Right lobe of liver (tissue), 6 donors: ENCODE results near the gene CD46. TPM values are rescaled to one million over a fixed set of nuclear protein-coding genes. Genes with fewer than 3 reads are reported as not detected.

Experiments used
- ATAC-seq, 4 donors: fragments of 200-7000 bp; cut with Tn5 transposase; one replicate each; pipeline ENCODE4 v1.9.1; 2020; ENCODE audit warnings: mild to moderate bottlenecking in 4 of 4, moderate library complexity in 4 of 4
- DNase-seq, 3 donors: peaks; one replicate each; pipeline ENCODE4 v3.0.0-alpha.2; 2020
- H3K27ac ChIP-seq, 3 donors: fragments of 200-600 bp; one replicate each; pipeline ENCODE4 v1.8.0; 2022
- H3K27me3 ChIP-seq, 2 donors: fragments of 200-600 bp; one replicate each; pipeline ENCODE4 v1.8.0; 2022
- H3K36me3 ChIP-seq, 4 donors: fragments of 200-600 bp; sonication (generic) in 1 of 4; one replicate each; pipeline versions ENCODE4 v1.5.1 to v1.8.0; 2017 to 2022; ENCODE audit warnings: control low read depth in 1 of 4
- H3K4me1 ChIP-seq, 4 donors: fragments of 200-600 bp; sonication (generic) in 1 of 4; one replicate each; pipeline versions ENCODE4 v1.5.1 to v1.8.0; 2017 to 2022; ENCODE audit warnings: control low read depth in 1 of 4
- H3K4me3 ChIP-seq, 3 donors: fragments of 200-600 bp; one replicate each; pipeline ENCODE4 v1.8.0; 2022
- H3K9me3 ChIP-seq, 4 donors: fragments of 200-600 bp; sonication (generic) in 1 of 4; one replicate each; pipeline versions ENCODE4 v1.5.1 to v1.8.0; 2017 to 2022; ENCODE audit warnings: control low read depth in 1 of 4
- POLR2A ChIP-seq: fragments of 450-650 bp; IDR thresholded peaks from one replicate; pipeline ENCODE4 v1.6.1; 2017; ENCODE audit warnings: antibody characterized with exemption, mild to moderate bottlenecking
- WGBS: methylation state at CpG from one replicate; pipeline ENCODE4 v1.1.6; 2018; ENCODE audit warnings: low coverage, low lambda C conversion rate; ENCODE audit not compliant: insufficient coverage; ENCODE audit errors: missing lambda C conversion rate; 5-methylcytosine and 5-hydroxymethylcytosine counted together
- intact Hi-C, 2 donors: fragments of 100-400 bp; cut with DNase I; formaldehyde crosslinking; loops; one replicate each; pipeline versions ENCODE4 v1.11.2 to v1.14.1; 2022
- total RNA-seq, 6 experiments: library from RNA; depleted of rRNA in 2 of 6; stranded (reverse); fragments of >200 nt in 2 of 6; fragmentation: NEBNext Ultra II Directional in 3 of 6; extraction: Animal tissue kit (Norgen Biotek cat#: 25700) in 3 of 6; gene quantifications; one replicate each; pipeline versions ENCODE4 v1.1.0 to v1.2.4, GENCODE V29; 2016 to 2023
- TF ChIP-seq, protein P1 (sequence below), 4 donors: fragments of 200-600 bp in 3 of 4; fragments of 450-650 bp in 1 of 4; IDR thresholded peaks; one replicate each; pipeline versions ENCODE4 v1.5.1 to v1.8.0; 2016 to 2022; ENCODE audit warnings: antibody characterized with exemption in 4 of 4, mild to moderate bottlenecking in 2 of 4
- donor health status: DM: no; HTN: yes; CAD: no.
- donor health status: DM: no; HTN: no; CAD: no.
- donor health status: DM: no; HTN: no; CAD: no.
- donor health status: DM: no; HTN: yes; CAD: no.
- donor health status: DM: no; HTN: yes; CAD: no.

CD46 gene
- total RNA-seq, 6 experiments from 2014 or later, result 99.3 to 133 (median 114) TPM

DNA sequence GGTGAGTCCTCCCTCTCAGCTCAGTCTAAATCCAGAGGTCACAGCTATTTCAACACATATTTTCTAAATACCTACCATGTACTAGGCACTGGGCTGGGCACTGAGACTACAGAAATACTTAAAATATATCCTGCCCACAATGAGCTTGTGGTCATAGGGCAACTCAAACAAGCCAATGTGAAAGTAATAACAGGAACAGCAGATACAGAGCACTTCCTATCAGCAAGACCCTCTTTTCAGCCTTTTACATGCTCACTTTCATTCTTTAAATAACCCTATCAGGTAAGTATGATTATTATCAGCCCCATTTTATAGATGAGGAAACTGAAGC lies 87.2 kb downstream of the CD46 start:
- no peak for DNase-seq
- Histone ChIP-seq H3K4me3 (no peak overlapping the region), H3K4me1 (no peaks in the 10 kb centered on the region), H3K27me3 (no peaks in the 10 kb centered on the region), H3K9me3 (no peaks in the 10 kb centered on the region), H3K36me3 (no peaks in the 10 kb centered on the region), H3K27ac (no peak overlapping the region)
- intact Hi-C loops, result no loop called here
- TF ChIP-seq, protein P1, sequence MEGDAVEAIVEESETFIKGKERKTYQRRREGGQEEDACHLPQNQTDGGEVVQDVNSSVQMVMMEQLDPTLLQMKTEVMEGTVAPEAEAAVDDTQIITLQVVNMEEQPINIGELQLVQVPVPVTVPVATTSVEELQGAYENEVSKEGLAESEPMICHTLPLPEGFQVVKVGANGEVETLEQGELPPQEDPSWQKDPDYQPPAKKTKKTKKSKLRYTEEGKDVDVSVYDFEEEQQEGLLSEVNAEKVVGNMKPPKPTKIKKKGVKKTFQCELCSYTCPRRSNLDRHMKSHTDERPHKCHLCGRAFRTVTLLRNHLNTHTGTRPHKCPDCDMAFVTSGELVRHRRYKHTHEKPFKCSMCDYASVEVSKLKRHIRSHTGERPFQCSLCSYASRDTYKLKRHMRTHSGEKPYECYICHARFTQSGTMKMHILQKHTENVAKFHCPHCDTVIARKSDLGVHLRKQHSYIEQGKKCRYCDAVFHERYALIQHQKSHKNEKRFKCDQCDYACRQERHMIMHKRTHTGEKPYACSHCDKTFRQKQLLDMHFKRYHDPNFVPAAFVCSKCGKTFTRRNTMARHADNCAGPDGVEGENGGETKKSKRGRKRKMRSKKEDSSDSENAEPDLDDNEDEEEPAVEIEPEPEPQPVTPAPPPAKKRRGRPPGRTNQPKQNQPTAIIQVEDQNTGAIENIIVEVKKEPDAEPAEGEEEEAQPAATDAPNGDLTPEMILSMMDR (IDR thresholded peaks at IDR 0.05), result no peak
- TF ChIP-seq POLR2A, result no peak
- ATAC-seq, result no peak

DNA sequence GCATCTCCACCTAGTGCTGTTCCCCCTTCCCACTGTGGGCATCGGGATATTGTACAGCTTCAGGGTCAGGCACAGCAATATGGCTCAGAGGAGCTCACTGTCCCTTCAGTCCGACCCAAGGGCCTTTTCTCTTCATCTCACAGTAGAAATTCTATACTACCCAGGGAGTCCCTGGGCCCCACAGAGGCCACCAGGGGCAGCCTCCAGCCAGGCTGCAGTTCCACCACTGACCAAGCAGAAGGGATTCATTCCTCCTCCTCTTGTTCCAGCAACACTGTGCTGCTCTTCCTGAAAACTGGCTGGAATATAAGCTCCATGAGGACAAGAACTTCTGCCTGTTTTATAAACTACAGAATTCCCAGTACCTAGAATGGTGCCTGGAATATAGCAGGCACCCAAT lies 88.5 kb downstream of the CD46 start:
- TF ChIP-seq, protein P1 (IDR thresholded peaks at IDR 0.05), result no peak
- no peak for TF ChIP-seq POLR2A
- no peak overlapping the region for H3K27ac ChIP-seq
- no peaks in the 10 kb centered on the region for H3K36me3 ChIP-seq
- DNase-seq (no peak), ATAC-seq (no peak)
- H3K4me1 ChIP-seq, result no peaks in the 10 kb centered on the region
- H3K4me3 ChIP-seq, result no peak overlapping the region
- no peaks in the 10 kb centered on the region for H3K9me3 ChIP-seq
- H3K27me3 ChIP-seq, result no peaks in the 10 kb centered on the region
- intact Hi-C loops, result no loop called here
- 100% methylated on average over 1 of the region's 2 CpGs for WGBS

DNA sequence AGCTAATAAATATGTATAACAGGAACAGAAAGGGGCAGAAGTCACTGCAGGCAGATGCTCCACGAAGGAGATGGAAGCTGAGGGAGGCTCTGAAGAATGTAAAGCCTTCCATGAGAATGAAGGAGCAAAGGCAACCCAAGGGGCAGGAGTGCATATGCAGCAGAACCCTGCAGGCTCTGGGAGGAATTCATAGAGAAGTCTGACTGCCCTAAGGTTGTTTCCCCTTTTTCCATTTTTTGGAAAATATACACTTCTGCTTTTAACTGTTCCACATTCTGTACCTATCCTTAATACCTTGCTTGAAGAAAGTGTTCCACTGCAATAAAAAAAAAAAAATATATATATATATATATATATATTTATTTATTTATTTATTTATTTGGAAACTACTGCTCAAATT lies 89.4 kb downstream of the CD46 start:
- H3K36me3 ChIP-seq, result no peaks in the 10 kb centered on the region
- no peak for TF ChIP-seq POLR2A
- TF ChIP-seq, protein P1 (IDR thresholded peaks at IDR 0.05), result no peak
- DNase-seq (no peak), ATAC-seq (peak in 1 of 4 donors; percentile 48)
- WGBS, result 36% methylated on average over 1 of the region's 1 CpG
- H3K27ac ChIP-seq, result no peak overlapping the region
- no peak overlapping the region for H3K4me3 ChIP-seq
- no peaks in the 10 kb centered on the region for H3K4me1 ChIP-seq
- H3K9me3 ChIP-seq, result no peaks in the 10 kb centered on the region
- intact Hi-C loops, result no loop called here
- H3K27me3 ChIP-seq, result no peaks in the 10 kb centered on the region

DNA sequence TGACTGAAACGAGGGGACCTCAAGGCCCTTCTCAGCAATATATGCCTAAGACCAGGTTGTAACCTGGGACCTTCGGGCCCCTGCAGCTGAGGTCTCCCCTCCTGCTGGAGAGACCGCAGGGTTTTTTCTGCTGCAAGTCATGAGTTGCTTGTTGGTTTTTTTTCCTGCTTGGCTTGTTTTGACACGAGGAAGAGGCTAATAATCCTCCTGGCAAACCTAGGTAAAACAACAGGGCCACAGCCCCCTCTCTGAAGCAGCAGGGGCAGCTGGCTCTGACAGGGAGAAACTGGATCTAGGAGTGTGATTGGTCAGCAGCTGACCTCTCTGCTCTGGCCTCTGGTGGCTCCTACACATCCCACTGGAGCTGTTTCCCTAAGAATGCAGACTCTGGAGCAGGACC lies 90.0 kb downstream of the CD46 start:
- no peaks in the 10 kb centered on the region for H3K36me3 ChIP-seq
- no peaks in the 10 kb centered on the region for H3K9me3 ChIP-seq
- no peak overlapping the region for H3K27ac ChIP-seq
- H3K27me3 ChIP-seq, result no peaks in the 10 kb centered on the region
- no peak for ATAC-seq
- intact Hi-C loops, result no loop called here
- no peak overlapping the region for H3K4me3 ChIP-seq
- H3K4me1 ChIP-seq, result no peaks in the 10 kb centered on the region
- WGBS, result no CpG with 5 or more reads among the region's 4 CpGs
- TF ChIP-seq, protein P1 (IDR thresholded peaks at IDR 0.05), result no peak
- DNase-seq, result no peak

DNA sequence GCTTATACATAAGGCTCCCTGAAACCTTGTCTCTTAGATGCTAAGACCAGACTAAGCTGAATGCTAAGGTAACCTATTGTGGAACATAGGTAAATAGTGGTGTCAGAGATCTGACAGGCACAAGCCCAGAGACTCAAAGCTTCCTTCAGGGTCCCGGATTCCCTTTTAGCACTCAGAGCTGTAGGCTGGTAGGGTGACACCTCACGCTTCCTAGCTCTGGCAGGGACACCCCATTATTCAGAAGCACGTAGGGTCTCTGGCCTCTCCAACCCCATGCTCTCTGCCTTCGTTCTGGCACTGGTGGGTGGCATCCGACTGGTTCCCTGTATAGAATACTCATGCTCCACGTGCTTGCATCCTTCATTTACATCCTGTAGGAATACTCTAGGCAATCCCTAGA lies 90.7 kb downstream of the CD46 start:
- TF ChIP-seq POLR2A, result no peak
- TF ChIP-seq, protein P1 (IDR thresholded peaks at IDR 0.05), result no peak
- Histone ChIP-seq H3K9me3 (no peaks in the 10 kb centered on the region), H3K4me3 (no peak overlapping the region), H3K27me3 (no peaks in the 10 kb centered on the region), H3K4me1 (no peaks in the 10 kb centered on the region), H3K36me3 (no peaks in the 10 kb centered on the region), H3K27ac (no peak overlapping the region)
- intact Hi-C loops, result no loop called here
- ATAC-seq (no peak), DNase-seq (no peak)
- WGBS, result 83% methylated on average over 5 of the region's 6 CpGs
